HG02870 (cell line): ENCODE results near the gene CELF2.

Experiments
- ATAC-seq: cut with Tn5 transposase; IDR thresholded peaks from one replicate; pipeline ENCODE4 v1.9.1; 2021; ENCODE audit warnings: mild to moderate bottlenecking, moderate library complexity; ENCODE audit not compliant: unreplicated experiment

Gene CELF2

GRCh38 chr10:11057018-11057417 is 39.3 kb downstream of the CELF2 start:
- ATAC-seq, result no peak

GRCh38 chr10:11057448-11057847 is 39.8 kb downstream of the CELF2 start:
- no peak for ATAC-seq

GRCh38 chr10:11057994-11058393 is 40.3 kb downstream of the CELF2 start:
- ATAC-seq, result no peak

GRCh38 chr10:11058965-11059364 is 41.3 kb downstream of the CELF2 start:
- no peak for ATAC-seq

GRCh38 chr10:11063856-11064255 is 46.2 kb downstream of the CELF2 start:
- no peak for ATAC-seq

- ATAC-seq, result no peak
Measured at GRCh38 chr10:11064832-11065231, 47.2 kb downstream of the CELF2 start.

GRCh38 chr10:11065567-11065966 is 47.9 kb downstream of the CELF2 start:
- no peak for ATAC-seq

- ATAC-seq, result no peak
Measured at GRCh38 chr10:11066520-11066919, 48.8 kb downstream of the CELF2 start.

GRCh38 chr10:11068861-11069633 is 51.4 kb downstream of the CELF2 start:
- ATAC-seq, result no peak

- no peak for ATAC-seq
Measured at GRCh38 chr10:11073410-11073809, 55.7 kb downstream of the CELF2 start.

- peak; percentile 97 for ATAC-seq
Measured at GRCh38 chr10:11074536-11075267, 57.0 kb downstream of the CELF2 start.

- no peak for ATAC-seq
Measured at GRCh38 chr10:11076221-11076620, 58.5 kb downstream of the CELF2 start.

- ATAC-seq, result peak; percentile 82
Measured at GRCh38 chr10:11080564-11080984, 62.9 kb downstream of the CELF2 start.

- no peak for ATAC-seq
Measured at GRCh38 chr10:11081408-11081807, 63.7 kb downstream of the CELF2 start.

- ATAC-seq, result no peak
Measured at GRCh38 chr10:11082526-11082925, 64.9 kb downstream of the CELF2 start.

- ATAC-seq, result no peak
Measured at GRCh38 chr10:11083051-11083450, 65.4 kb downstream of the CELF2 start.

GRCh38 chr10:11085545-11085944 is 67.9 kb downstream of the CELF2 start:
- ATAC-seq, result no peak

- no peak for ATAC-seq
Measured at GRCh38 chr10:11086177-11086840, 68.6 kb downstream of the CELF2 start.

- ATAC-seq, result no peak
Measured at GRCh38 chr10:11087372-11087771, 69.7 kb downstream of the CELF2 start.

- ATAC-seq, result no peak
Measured at GRCh38 chr10:11088709-11089108, 71.0 kb downstream of the CELF2 start.

- ATAC-seq, result no peak
Measured at GRCh38 chr10:11089272-11089671, 71.6 kb downstream of the CELF2 start.
